ENCODE results near the gene JDP2.

JDP2 gene

DNA sequence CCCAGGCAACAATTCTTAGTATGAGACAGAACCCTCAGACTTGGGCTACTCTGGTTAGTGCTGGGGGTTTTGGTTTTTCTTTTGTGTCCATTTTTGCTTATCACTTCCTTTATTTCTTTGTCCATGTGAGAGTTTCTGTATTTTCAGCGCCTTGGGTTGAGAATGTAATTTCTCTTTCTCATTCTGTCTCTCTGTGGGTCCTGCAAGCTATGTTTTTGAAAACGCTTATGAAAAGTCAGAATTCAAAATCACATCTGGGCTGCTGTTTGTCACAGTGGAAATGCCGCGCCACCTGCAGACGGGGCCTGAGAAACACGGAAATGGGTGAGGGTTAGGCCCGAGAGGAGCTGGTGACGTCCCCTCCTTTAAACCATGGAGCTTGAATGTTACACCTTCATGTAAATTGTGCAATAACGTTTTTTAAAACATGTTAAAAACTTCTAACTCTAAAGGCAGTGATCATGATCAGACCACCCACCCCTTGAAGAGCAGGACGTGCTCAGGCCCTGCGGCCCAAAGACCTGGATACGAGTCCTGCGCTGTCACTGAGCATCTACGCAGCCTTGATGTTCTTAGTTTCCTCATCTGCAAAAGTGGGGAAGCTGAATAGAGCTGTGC lies 26.1 kb downstream of the JDP2 start:
- TF ChIP-seq, protein P1, sequence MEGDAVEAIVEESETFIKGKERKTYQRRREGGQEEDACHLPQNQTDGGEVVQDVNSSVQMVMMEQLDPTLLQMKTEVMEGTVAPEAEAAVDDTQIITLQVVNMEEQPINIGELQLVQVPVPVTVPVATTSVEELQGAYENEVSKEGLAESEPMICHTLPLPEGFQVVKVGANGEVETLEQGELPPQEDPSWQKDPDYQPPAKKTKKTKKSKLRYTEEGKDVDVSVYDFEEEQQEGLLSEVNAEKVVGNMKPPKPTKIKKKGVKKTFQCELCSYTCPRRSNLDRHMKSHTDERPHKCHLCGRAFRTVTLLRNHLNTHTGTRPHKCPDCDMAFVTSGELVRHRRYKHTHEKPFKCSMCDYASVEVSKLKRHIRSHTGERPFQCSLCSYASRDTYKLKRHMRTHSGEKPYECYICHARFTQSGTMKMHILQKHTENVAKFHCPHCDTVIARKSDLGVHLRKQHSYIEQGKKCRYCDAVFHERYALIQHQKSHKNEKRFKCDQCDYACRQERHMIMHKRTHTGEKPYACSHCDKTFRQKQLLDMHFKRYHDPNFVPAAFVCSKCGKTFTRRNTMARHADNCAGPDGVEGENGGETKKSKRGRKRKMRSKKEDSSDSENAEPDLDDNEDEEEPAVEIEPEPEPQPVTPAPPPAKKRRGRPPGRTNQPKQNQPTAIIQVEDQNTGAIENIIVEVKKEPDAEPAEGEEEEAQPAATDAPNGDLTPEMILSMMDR (conservative IDR thresholded peaks at IDR 0.05; ENCODE audit: low read depth, low read length), result no peak
- no peak overlapping the region for H3K4me3 ChIP-seq (ENCODE audit: low read depth, low read length)
- no peak for DNase-seq (ENCODE audit: low read depth)

DNA sequence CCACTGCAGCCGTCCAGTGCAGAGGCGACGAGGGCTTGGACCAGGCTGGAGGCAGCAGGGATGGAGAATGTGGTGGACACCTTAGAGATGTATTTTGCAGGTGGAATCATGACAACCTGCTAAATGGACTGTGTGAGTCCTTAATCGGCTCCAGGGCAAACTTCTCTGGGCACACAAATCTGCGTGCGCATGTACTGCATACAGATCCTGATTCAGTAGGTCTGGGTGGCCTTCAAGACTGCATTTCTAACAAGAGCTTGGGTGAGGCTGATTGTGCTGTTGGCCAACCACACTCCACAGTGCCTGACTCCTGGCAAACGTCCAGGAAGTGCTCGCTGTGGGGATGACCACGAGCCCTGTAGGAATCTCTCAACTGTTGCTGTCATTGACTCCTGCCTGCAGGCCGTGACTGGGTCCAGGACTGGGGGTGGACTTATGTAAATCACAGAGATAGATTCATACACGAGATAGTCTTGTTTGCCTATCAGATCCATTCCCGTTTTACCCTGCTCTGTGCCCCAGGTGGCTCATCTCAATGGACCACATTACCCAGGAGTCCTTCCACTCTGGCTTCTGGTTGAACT lies 27.2 kb downstream of the JDP2 start:
- DNase-seq (ENCODE audit: low read depth), result peak; percentile 95
- TF ChIP-seq, protein P1 (conservative IDR thresholded peaks at IDR 0.05; ENCODE audit: low read depth, low read length), result no peak

GRCh38 chr14:75456069-75456996 lies 28.5 kb downstream of the JDP2 start:
- TF ChIP-seq, protein P1 (conservative IDR thresholded peaks at IDR 0.05; ENCODE audit: low read depth, low read length), result no peak
- no peak for DNase-seq (ENCODE audit: low read depth)
- H3K4me3 ChIP-seq (ENCODE audit: low read depth, low read length), result no peak overlapping the region

More for the DNA sequence above, 27.2 kb downstream of the JDP2 start:
- no peak overlapping the region for H3K4me3 ChIP-seq (ENCODE audit: low read depth, low read length)

GRCh38 chr14:75456997-75457335 lies 29.1 kb downstream of the JDP2 start:
- H3K4me3 ChIP-seq (ENCODE audit: low read depth, low read length), result no peak overlapping the region
- TF ChIP-seq, protein P1 (conservative IDR thresholded peaks at IDR 0.05; ENCODE audit: low read depth, low read length), result no peak
- no peak for DNase-seq (ENCODE audit: low read depth)

- no peak for DNase-seq (ENCODE audit: low read depth)
- H3K4me3 ChIP-seq (ENCODE audit: low read depth, low read length), result no peak overlapping the region
- TF ChIP-seq, protein P1 (conservative IDR thresholded peaks at IDR 0.05; ENCODE audit: low read depth, low read length), result no peak
Measured at GRCh38 chr14:75457648-75458165, 29.9 kb downstream of the JDP2 start.

DNA sequence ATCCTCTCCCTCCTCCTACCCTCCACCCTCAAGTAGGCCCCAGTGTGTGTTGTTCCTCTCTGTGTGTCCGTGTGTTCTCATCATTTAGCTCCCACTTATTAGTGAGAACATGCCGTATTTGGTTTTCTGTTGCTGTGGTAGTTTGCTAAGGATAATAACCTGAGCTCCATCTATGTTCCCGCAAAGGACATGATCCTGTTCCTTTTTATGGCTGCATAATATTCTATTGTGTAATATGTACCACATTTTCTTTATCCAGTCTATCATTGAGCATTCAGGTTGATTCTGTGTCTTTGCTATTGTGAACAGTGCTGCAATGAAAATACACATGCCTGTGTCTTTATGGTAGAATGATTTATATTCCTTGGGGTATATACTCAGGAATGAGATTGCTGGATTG lies 30.5 kb downstream of the JDP2 start:
- TF ChIP-seq, protein P1 (conservative IDR thresholded peaks at IDR 0.05; ENCODE audit: low read depth, low read length), result no peak
- no peak overlapping the region for H3K4me3 ChIP-seq (ENCODE audit: low read depth, low read length)
- DNase-seq (ENCODE audit: low read depth), result no peak

All from choroid plexus epithelial cell (primary cell).